Left lobe of liver (tissue), 2 donors: Measurements from ENCODE around the gene PFAS. TPM values are rescaled to one million over a fixed set of nuclear protein-coding genes. Genes with fewer than 3 reads are reported as not detected.

Experiments used
- ATAC-seq: fragments of 200-7000 bp; cut with Tn5 transposase; one replicate; pipeline ENCODE4 v1.9.1; 2020; ENCODE audit warnings: mild to moderate bottlenecking, moderate library complexity
- DNase-seq: peaks from one replicate; pipeline ENCODE4 v3.0.0-alpha.2; 2020; ENCODE audit warnings: low spot score
- total RNA-seq: library from RNA; stranded (reverse); gene quantifications from one replicate; pipeline ENCODE4 v1.2.1, GENCODE V29; 2021
- donor health status: DM: no; HTN: no; CAD: no; lungs with moderate emphysema.
- donor health status: DM: no; HTN: yes; CAD: no.

The PFAS gene
- total RNA-seq, 1 donor from 2014 or later, result 18.9 TPM

- DNase-seq (no peak), ATAC-seq (no peak)
These were observed 18.5 kb downstream of the PFAS start for GRCh38 chr17:8267480-8268147.

GRCh38 chr17:8268550-8269298 is 19.6 kb downstream of the PFAS start:
- DNase-seq, result no peak
- ATAC-seq, result no peak

GRCh38 chr17:8272421-8272820 is 23.3 kb downstream of the PFAS start:
- DNase-seq (no peak), ATAC-seq (no peak)

- DNase-seq, result no peak
- peak; percentile 85 for ATAC-seq
These were observed 24.9 kb downstream of the PFAS start for GRCh38 chr17:8273884-8274444.

- no peak for DNase-seq
- no peak for ATAC-seq
These were observed 25.7 kb downstream of the PFAS start for GRCh38 chr17:8274816-8275215.

- ATAC-seq, result no peak
- no peak for DNase-seq
These were observed 26.6 kb downstream of the PFAS start for GRCh38 chr17:8275421-8276290.

GRCh38 chr17:8277317-8277716 is 28.2 kb downstream of the PFAS start:
- DNase-seq, result no peak
- ATAC-seq, result no peak

- DNase-seq, result no peak
- no peak for ATAC-seq
These were observed 33.3 kb downstream of the PFAS start for GRCh38 chr17:8282345-8282744.

GRCh38 chr17:8283356-8283755 is 34.3 kb downstream of the PFAS start:
- no peak for DNase-seq
- no peak for ATAC-seq

GRCh38 chr17:8284126-8284525 is 35.0 kb downstream of the PFAS start:
- ATAC-seq (no peak), DNase-seq (no peak)

- DNase-seq (peak; percentile 86), ATAC-seq (peak; percentile 80)
These were observed 36.4 kb downstream of the PFAS start for GRCh38 chr17:8285270-8286181.

- DNase-seq, result no peak
- peak; percentile 16 for ATAC-seq
These were observed 38.7 kb downstream of the PFAS start for GRCh38 chr17:8287651-8288335.

- ATAC-seq (peak; percentile 82), DNase-seq (peak; percentile 93)
These were observed 39.4 kb downstream of the PFAS start, which contains the start of gene RANGRF for GRCh38 chr17:8288336-8289102. TSS of gene RANGRF (plus strand) at chr17:8288670. CDS start at chr17:8288789, 119 bp downstream.

GRCh38 chr17:8289103-8289397 is 40.0 kb downstream of the PFAS start:
- ATAC-seq (no peak), DNase-seq (no peak)

GRCh38 chr17:8290043-8290442 is 41.0 kb downstream of the PFAS start:
- ATAC-seq (no peak), DNase-seq (no peak)

GRCh38 chr17:8292639-8293395 is 43.7 kb downstream of the PFAS start:
- DNase-seq (no peak), ATAC-seq (no peak)

GRCh38 chr17:8294361-8294760 is 45.3 kb downstream of the PFAS start:
- DNase-seq, result no peak
- ATAC-seq, result no peak

- peak; percentile 11 for ATAC-seq
- DNase-seq, result no peak
These were observed 45.8 kb downstream of the PFAS start for GRCh38 chr17:8294814-8295316.
